ENCODE measurements around the gene CDK6. TPM values are rescaled to one million over a fixed set of nuclear protein-coding genes. Genes with fewer than 3 reads are reported as not detected.

Gene CDK6
- total and polyA plus RNA-seq, 9 of the 15 experiments (the other 6 are each of a cell fraction or from before 2014, with no cell fraction given), result 7.6 to 109 (median 44.4) TPM

- no peak for DNase-seq (ENCODE audit: extremely low read depth in 1 of 4, low spot score in 3 of 4)
- H3K27me3 ChIP-seq (ENCODE audit: control insufficient read depth in 2 of 2, insufficient read depth in 2 of 2, low read length in 2 of 2), result no peaks in the 10 kb centered on the region
- no peak for FAIRE-seq
- ATAC-seq, result no peak
- ChIA-PET POLR2A (interaction anchor here (0.6 kb wide), 1 partner anchor 440 kb away, joined by 3 read pairs; no protein-coding TSS in a partner anchor), CTCF (ENCODE audit: low intra/inter-chr PET ratio) (no interaction called here)
- intact Hi-C loops (cut with micrococcal nuclease), result no loop called here
- no peaks in the 10 kb centered on the region for H4K20me1 ChIP-seq (replicated peaks; ENCODE audit: control insufficient read depth, insufficient read depth, low read length)
- H3K27ac ChIP-seq (ENCODE audit: extremely low read depth, low read depth, low read length), result no peak overlapping the region
- no peaks in the 10 kb centered on the region for H3K4me1 ChIP-seq (replicated peaks in 1 of 2; ENCODE audit: control insufficient read depth in 2 of 2, insufficient read depth in 2 of 2, low read length in 2 of 2)
- no peak overlapping the region for H2AFZ ChIP-seq (ENCODE audit: low read depth, low read length)
- H3K9ac ChIP-seq (ENCODE audit: insufficient read depth in 1 of 2, low read depth in 2 of 2, low read length in 2 of 2), result no peak overlapping the region
- H3K9me1 ChIP-seq (ENCODE audit: control insufficient read depth, insufficient read depth, low read length), result peaks cover 3% of the 10 kb centered on the region
- peaks cover 43% of the 10 kb centered on the region; the same call in 2 of the 3 replicates for H3K36me3 ChIP-seq (ENCODE audit: control insufficient read depth, insufficient read depth, low read length)
- no peak overlapping the region for H3K4me2 ChIP-seq (ENCODE audit: insufficient read depth, low read length)
- peaks cover 6% of the 10 kb centered on the region; the same call in 2 of the 3 replicates for H3K79me2 ChIP-seq (ENCODE audit: control insufficient read depth, insufficient read depth, low read length)
- no peak overlapping the region for H3K4me3 ChIP-seq
- TF ChIP-seq TSC22D4 (tag; IDR thresholded peaks at IDR 0.05) (no peak), BDP1 (IDR thresholded peaks at IDR 0.05; ENCODE audit: insufficient read depth, insufficient read length) (no peak), ZNF431 (CRISPR knock-in tag; IDR thresholded peaks at IDR 0.05) (no peak), NBN (IDR thresholded peaks at IDR 0.05; ENCODE audit: low read depth) (no peak), POLR2AphosphoS5 (IDR thresholded peaks at IDR 0.05; ENCODE audit: control insufficient read depth, insufficient read depth, low read depth, low read length) (0 out of 2 replicates have a peak, but pooled peaks have one; percentile 31)
- 98% methylated on average over 7 of the region's 7 CpGs for WGBS (ENCODE audit: insufficient coverage, low coverage, missing lambda C conversion rate)
- no peaks in the 10 kb centered on the region for H3K9me3 ChIP-seq (replicated peaks; ENCODE audit: control insufficient read depth, insufficient read depth, low read depth, low read length)
- in situ Hi-C loops (cut with MboI), result no loop called here
- BruUV-seq (replicated peaks), result no TSS peak
Observed at GRCh38 chr7:92717623-92717992, 118.8 kb downstream of the CDK6 start.

DNA sequence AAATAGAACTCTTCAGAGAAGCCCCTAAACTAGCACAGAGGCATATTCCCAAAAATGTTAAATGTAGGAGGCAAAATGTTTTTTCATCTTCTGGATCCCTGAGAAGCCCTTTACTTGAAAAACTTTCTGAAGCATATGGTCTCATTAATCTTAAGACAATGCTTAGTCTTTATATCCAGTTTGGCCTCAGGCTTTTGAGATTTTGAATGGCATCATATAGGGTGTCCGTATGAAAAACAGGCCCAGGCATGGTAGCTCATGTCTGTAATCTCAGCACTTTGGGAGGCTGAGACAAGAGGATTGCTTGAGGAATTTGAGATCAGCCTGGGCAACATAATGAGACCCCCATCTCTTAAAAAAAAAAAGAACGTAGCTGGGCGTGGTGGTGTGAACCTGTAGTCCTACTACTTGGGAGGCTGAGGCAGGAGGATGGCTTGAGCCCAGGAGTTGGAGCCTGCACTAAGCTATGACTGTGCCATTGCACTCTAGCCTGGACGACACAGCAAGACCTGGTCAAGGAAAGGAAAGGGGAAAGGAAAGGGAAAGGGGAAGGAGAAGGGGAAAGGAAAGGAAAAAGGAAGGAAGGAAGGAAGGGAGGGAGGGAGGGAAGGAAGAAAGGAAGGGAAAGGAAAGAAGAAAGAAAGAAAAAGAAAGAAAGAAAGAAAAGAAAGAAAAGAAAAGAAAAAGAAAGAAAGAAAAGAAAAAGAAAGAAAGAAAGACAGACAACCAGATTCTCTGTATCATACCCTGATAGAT is 119.4 kb downstream of the CDK6 start:
- FAIRE-seq (no peak), DNase-seq (ENCODE audit: extremely low read depth in 1 of 4, low spot score in 3 of 4) (no peak), ATAC-seq (no peak)
- Histone ChIP-seq H3K27ac (ENCODE audit: extremely low read depth, low read depth, low read length) (no peak overlapping the region), H3K4me1 (replicated peaks in 1 of 2; ENCODE audit: control insufficient read depth in 2 of 2, insufficient read depth in 2 of 2, low read length in 2 of 2) (no peaks in the 10 kb centered on the region), H2AFZ (ENCODE audit: low read depth, low read length) (no peak overlapping the region), H3K4me2 (ENCODE audit: insufficient read depth, low read length) (no peak overlapping the region), H3K36me3 (ENCODE audit: control insufficient read depth, insufficient read depth, low read length) (peaks cover 41% of the 10 kb centered on the region; the same call in 2 of the 3 replicates), H3K27me3 (ENCODE audit: control insufficient read depth in 2 of 2, insufficient read depth in 2 of 2, low read length in 2 of 2) (no peaks in the 10 kb centered on the region), H3K9me1 (ENCODE audit: control insufficient read depth, insufficient read depth, low read length) (peaks cover 3% of the 10 kb centered on the region), H3K9ac (ENCODE audit: insufficient read depth in 1 of 2, low read depth in 2 of 2, low read length in 2 of 2) (no peak overlapping the region), H4K20me1 (replicated peaks; ENCODE audit: control insufficient read depth, insufficient read depth, low read length) (no peaks in the 10 kb centered on the region), H3K9me3 (replicated peaks; ENCODE audit: control insufficient read depth, insufficient read depth, low read depth, low read length) (no peaks in the 10 kb centered on the region), H3K4me3 (no peak overlapping the region), H3K79me2 (ENCODE audit: control insufficient read depth, insufficient read depth, low read length) (peaks cover 6% of the 10 kb centered on the region; the same call in 2 of the 3 replicates)
- peak; percentile 78 for TF ChIP-seq ZNF512 (tag; IDR thresholded peaks at IDR 0.05)
- TF ChIP-seq, protein P1, sequence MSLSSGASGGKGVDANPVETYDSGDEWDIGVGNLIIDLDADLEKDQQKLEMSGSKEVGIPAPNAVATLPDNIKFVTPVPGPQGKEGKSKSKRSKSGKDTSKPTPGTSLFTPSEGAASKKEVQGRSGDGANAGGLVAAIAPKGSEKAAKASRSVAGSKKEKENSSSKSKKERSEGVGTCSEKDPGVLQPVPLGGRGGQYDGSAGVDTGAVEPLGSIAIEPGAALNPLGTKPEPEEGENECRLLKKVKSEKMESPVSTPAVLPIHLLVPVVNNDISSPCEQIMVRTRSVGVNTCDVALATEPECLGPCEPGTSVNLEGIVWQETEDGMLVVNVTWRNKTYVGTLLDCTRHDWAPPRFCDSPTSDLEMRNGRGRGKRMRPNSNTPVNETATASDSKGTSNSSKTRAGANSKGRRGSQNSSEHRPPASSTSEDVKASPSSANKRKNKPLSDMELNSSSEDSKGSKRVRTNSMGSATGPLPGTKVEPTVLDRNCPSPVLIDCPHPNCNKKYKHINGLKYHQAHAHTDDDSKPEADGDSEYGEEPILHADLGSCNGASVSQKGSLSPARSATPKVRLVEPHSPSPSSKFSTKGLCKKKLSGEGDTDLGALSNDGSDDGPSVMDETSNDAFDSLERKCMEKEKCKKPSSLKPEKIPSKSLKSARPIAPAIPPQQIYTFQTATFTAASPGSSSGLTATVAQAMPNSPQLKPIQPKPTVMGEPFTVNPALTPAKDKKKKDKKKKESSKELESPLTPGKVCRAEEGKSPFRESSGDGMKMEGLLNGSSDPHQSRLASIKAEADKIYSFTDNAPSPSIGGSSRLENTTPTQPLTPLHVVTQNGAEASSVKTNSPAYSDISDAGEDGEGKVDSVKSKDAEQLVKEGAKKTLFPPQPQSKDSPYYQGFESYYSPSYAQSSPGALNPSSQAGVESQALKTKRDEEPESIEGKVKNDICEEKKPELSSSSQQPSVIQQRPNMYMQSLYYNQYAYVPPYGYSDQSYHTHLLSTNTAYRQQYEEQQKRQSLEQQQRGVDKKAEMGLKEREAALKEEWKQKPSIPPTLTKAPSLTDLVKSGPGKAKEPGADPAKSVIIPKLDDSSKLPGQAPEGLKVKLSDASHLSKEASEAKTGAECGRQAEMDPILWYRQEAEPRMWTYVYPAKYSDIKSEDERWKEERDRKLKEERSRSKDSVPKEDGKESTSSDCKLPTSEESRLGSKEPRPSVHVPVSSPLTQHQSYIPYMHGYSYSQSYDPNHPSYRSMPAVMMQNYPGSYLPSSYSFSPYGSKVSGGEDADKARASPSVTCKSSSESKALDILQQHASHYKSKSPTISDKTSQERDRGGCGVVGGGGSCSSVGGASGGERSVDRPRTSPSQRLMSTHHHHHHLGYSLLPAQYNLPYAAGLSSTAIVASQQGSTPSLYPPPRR (CRISPR knock-in tag; IDR thresholded peaks at IDR 0.05; ENCODE audit: borderline replicate concordance), result no peak
- TF ChIP-seq, protein P2, sequence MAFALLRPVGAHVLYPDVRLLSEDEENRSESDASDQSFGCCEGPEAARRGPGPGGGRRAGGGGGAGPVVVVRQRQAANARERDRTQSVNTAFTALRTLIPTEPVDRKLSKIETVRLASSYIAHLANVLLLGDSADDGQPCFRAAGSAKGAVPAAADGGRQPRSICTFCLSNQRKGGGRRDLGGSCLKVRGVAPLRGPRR (CRISPR knock-in tag; IDR thresholded peaks at IDR 0.05), result no peak
- BruUV-seq (replicated peaks), result no TSS peak
- ChIA-PET POLR2A (no interaction called here), CTCF (ENCODE audit: low intra/inter-chr PET ratio) (no interaction called here)
- intact Hi-C loops (cut with micrococcal nuclease) (no loop called here), in situ Hi-C loops (cut with MboI) (no loop called here)
- 88% methylated on average over 4 of the region's 4 CpGs for WGBS (ENCODE audit: insufficient coverage, low coverage, missing lambda C conversion rate)

Data from K562 (cell line).